ENCODE results near the gene EFHD1.

Gene EFHD1

GRCh38 chr2:232658217-232658785 is 24.9 kb downstream of the EFHD1 start:
- peak; percentile 72 for DNase-seq (ENCODE audit: low read depth)
- TF ChIP-seq POLR2A (IDR thresholded peaks at IDR 0.05; ENCODE audit: extremely low read depth, insufficient read length): no peak
- no peak for TF ChIP-seq MYC (IDR thresholded peaks at IDR 0.05; ENCODE audit: low read depth, low read length)
- TF ChIP-seq MAX (IDR thresholded peaks at IDR 0.05; ENCODE audit: low read depth, low read length): peak; percentile 24; the same call in 1 of the 2 replicates
- TF ChIP-seq CTCF (IDR thresholded peaks at IDR 0.05; ENCODE audit: low read depth, low read length): peak; percentile 34
- no peak overlapping the region for H3K4me3 ChIP-seq (ENCODE audit: low read depth, low read length)

- TF ChIP-seq MAX (IDR thresholded peaks at IDR 0.05; ENCODE audit: low read depth, low read length): no peak
- no peak for TF ChIP-seq POLR2A (IDR thresholded peaks at IDR 0.05; ENCODE audit: extremely low read depth, insufficient read length)
- TF ChIP-seq CTCF (IDR thresholded peaks at IDR 0.05; ENCODE audit: low read depth, low read length): no peak
- no peak for DNase-seq (ENCODE audit: low read depth)
- H3K4me3 ChIP-seq (ENCODE audit: low read depth, low read length): no peak overlapping the region
Measured at GRCh38 chr2:232659359-232659758, 26.0 kb downstream of the EFHD1 start.

GRCh38 chr2:232662486-232663260 is 29.3 kb downstream of the EFHD1 start:
- H3K4me3 ChIP-seq (ENCODE audit: low read depth, low read length): no peak overlapping the region
- DNase-seq (ENCODE audit: low read depth): no peak
- TF ChIP-seq CTCF (IDR thresholded peaks at IDR 0.05; ENCODE audit: low read depth, low read length): no peak
- TF ChIP-seq POLR2A (IDR thresholded peaks at IDR 0.05; ENCODE audit: extremely low read depth, insufficient read length): no peak
- no peak for TF ChIP-seq MAX (IDR thresholded peaks at IDR 0.05; ENCODE audit: low read depth, low read length)
- TF ChIP-seq MYC (IDR thresholded peaks at IDR 0.05; ENCODE audit: low read depth, low read length): no peak

GRCh38 chr2:232666051-232666805 is 32.8 kb downstream of the EFHD1 start:
- no peak overlapping the region for H3K4me3 ChIP-seq (ENCODE audit: low read depth, low read length)
- no peak for DNase-seq (ENCODE audit: low read depth)
- TF ChIP-seq MYC (IDR thresholded peaks at IDR 0.05; ENCODE audit: low read depth, low read length): no peak
- TF ChIP-seq MAX (IDR thresholded peaks at IDR 0.05; ENCODE audit: low read depth, low read length): no peak
- no peak for TF ChIP-seq POLR2A (IDR thresholded peaks at IDR 0.05; ENCODE audit: extremely low read depth, insufficient read length)
- no peak for TF ChIP-seq CTCF (IDR thresholded peaks at IDR 0.05; ENCODE audit: low read depth, low read length)

GRCh38 chr2:232667989-232668583 is 34.7 kb downstream of the EFHD1 start:
- H3K4me3 ChIP-seq (ENCODE audit: low read depth, low read length): no peak overlapping the region
- TF ChIP-seq CTCF (IDR thresholded peaks at IDR 0.05; ENCODE audit: low read depth, low read length) (no peak), MYC (IDR thresholded peaks at IDR 0.05; ENCODE audit: low read depth, low read length) (no peak), MAX (IDR thresholded peaks at IDR 0.05; ENCODE audit: low read depth, low read length) (no peak), POLR2A (IDR thresholded peaks at IDR 0.05; ENCODE audit: extremely low read depth, insufficient read length) (no peak)
- DNase-seq (ENCODE audit: low read depth): no peak
